IPS DF 19.7 (cell line): ENCODE measurements around the gene PDE4D.

Experiments
- DNase-seq: peaks from one replicate; pipeline ENCODE4 v3.0.0-alpha.2; 2013; ENCODE audit warnings: low read depth, low spot score

Gene PDE4D

DNA sequence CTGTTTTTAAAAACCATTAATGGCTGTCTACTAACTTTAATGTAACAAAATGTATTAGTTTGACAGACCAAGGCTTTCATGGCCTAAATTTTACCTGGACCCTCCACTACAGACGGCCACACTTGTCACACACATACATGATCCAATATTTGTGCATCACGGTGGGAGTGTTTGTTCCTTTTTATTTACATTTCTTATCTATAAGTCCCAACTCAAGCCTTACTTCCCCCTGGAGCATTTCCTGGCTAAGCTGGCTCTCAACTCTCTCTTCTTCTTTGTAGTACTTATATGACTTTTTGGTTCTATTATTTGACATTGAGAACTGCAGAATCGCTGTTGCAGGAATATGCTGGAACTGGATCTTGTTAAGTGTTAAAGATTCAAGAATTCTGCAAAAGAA, 776.2 kb downstream of the PDE4D start:
- DNase-seq, result no peak

GRCh38 chr5:59116231-59116865, 777.2 kb downstream of the PDE4D start:
- DNase-seq, result no peak

- no peak for DNase-seq
These were observed 778.2 kb downstream of the PDE4D start for GRCh38 chr5:59115345-59115744.

DNA sequence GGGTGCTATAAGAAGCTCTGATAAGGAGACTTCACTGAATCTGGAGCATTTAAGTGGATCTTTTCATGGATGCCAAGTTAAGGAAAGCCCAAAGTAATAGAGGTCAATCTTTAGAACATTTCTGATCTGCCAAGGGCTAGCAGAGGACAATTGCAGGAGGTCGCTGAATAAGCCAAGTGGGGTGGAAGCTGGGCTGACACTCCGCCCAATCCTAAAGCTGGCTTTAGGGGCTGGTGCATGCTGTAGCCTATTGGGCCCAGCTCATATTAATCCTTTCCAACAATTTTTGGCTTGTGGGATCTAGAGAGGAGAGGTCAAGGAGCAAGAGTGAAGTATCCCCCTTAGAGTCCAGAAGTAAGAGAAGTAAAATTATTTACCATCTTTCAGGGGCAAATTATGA, 784.1 kb downstream of the PDE4D start:
- DNase-seq, result no peak

DNA sequence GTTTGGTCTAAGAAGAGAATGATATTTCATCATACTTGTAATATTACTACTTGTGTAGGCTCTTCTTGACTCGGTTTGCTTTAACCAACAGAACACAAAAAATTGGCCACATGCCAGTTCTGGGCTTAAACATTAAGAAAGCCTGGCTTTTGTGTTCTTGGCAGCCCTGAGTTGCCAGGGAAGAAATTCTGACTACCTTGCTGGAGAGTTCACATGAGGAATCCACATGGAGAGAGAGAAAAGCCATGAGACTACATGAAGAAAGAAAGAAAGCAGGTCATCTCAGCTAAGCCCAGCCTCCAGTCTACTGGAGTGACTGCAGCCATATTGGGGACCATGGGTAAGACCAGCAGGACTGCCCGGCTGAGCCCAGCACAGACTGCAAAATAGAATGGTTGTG, 785.8 kb downstream of the PDE4D start:
- no peak for DNase-seq

DNA sequence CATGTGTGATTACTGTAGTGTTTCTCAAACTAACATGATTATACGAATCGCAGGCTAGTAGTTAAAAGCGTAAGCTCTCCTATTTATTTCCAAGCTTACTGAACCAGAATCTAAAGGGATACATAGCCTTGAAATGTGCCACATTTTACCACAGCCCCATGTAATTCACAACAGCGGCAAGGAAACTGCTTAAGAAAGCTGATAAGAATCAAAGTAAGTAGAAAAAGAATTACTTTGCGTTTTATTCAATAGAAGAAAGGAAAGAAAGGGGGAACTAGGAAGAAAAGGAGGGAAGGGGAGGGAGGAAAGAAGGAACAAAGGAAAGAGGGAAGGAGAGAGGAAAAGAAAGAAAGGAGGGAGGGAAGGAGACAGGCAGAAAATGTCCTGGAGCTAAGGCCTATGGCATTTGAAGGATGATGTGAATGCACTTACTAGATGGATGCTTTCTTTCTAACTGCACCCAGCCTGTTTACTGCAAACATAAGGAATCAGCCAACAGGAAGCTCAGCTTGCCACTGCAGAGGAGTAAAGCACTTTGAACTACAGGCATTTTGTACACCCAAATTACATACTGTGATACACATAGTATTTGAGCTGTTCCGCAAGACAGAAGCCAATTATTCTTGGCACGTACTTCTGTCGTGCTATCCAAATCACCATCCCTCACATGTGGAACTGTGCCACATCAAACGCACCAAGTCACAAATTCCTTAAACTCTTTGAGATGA, 789.0 kb downstream of the PDE4D start:
- DNase-seq, result no peak

- no peak for DNase-seq
These were observed 790.2 kb downstream of the PDE4D start for GRCh38 chr5:59103303-59103702.

DNA sequence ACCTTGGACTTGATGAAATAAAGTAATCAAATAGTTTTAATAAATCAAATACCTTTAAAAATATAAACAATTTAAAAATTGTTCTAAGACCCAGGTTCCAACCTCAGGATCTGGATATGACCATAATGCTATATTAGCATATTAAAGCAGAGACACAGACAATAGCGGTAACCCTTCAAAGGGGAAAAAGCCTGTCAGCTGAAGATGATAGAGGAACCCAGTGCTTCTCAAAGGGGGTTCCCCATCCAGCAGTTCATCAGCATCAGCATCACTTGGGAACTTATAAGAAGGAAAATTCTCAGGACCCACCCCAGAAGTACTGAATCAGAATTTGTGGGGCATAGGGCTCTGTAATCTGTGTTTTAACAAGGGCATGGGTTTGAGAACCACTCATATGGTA, 791.1 kb downstream of the PDE4D start:
- no peak for DNase-seq

- DNase-seq, result no peak
These were observed 792.7 kb downstream of the PDE4D start for GRCh38 chr5:59100875-59101274.

GRCh38 chr5:59099995-59100345, 793.6 kb downstream of the PDE4D start:
- DNase-seq, result no peak

DNA sequence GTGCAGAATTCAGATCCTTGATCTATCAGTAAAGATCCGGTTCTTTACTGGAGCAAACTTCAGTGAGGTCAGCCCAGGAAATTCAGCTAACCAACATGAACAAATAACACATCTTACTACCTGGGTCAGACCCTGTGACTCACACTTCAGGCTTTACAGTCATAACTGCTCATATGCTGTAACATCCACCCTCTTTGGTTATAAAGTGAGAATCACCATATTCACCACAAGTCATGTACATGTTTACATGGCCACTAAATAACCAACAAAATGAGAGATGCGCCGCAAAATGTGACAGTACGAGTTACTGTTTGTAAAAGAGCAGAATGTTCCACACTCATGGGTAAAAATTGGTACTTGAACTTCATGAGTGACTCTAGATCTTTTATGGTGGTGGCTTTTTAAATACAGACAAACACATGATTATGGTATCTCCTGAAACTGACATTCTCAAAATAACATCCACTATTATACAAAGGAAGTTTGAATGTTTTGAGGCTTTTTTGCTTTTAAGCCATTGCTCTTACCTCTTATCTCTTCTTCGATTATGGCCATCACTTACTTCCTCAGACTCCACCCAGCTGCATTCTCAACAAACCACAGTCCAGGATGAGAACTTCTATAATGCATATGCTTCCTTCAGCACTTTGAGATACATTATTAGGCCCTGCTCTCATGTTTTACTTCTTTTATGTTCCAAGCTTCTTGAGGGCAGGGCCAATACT, 794.1 kb downstream of the PDE4D start:
- no peak for DNase-seq

GRCh38 chr5:59098743-59099142, 794.8 kb downstream of the PDE4D start:
- DNase-seq, result no peak

DNA sequence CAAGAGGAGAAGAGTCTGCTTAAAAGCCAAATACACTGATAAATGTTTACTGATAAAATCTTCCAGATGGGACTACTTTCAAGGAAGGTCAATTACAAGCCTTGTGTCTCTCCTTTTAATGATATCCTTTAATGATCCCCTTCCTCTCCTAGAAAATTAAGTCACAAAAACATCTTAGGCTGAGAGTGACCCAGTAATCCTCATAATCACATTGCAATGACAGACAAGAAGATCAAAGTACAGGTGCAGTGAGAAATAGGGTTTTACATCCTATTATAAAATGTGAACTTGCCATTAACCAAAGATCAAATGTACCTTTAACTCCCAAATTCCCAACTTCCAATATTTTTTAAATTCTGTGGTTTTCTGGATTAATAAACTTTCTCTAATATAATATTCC, 795.8 kb downstream of the PDE4D start:
- DNase-seq, result no peak

GRCh38 chr5:59097116-59097515, 796.4 kb downstream of the PDE4D start:
- no peak for DNase-seq

DNA sequence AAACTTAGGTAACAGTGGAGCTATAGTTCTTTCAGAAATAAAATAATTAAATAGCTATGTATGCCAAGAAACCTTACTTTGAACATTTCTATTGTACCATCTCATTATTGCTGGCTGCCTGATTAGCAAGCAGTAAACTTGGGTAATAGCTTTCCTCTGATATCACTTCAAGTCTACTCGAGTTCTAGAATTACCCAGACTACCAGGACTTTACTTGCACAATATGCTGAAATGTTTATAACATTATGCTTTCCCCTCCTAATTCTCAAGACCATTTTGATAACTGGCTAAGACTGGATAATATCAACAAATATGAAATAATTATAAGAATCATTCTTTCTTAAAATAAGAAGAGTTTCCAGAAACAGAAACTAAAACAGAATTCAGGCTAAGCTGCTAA, 798.0 kb downstream of the PDE4D start:
- no peak for DNase-seq

DNA sequence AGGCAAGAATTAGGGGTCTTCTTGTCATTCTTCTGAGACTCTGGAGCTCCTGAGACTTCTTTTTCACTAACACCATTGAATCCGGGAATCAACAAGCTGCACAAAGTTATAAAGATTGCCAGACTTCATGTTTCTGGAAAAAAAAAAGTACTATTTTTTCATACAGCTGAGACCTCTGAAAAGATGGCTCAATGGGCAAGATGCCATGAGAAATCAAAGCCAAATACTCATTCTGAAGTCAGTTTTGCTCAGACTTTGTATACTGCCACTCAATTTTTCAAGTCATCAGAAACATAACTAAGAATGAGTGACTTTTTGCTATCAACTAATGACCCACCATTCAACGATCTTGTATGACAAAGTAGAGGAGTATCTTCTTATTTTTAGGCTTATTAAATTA, 798.7 kb downstream of the PDE4D start:
- DNase-seq, result no peak

DNA sequence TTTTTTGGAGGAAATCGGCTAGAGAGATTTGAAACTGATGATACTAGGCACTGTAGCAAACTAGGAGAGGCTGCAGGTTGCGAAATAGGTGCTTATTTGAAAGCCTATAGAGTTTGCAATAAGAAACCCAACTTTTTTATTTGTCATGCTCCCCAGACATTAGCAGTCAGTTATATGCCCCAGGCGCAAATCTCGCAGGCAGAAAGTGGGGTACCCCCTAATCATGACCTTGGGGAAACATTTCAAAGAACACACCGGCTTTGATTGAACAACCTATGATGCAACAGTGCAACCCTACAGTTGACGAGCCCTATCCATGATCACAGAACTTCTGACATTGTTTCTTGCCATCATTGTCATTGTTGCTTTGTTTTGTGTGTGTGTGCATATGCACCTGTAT, 800.2 kb downstream of the PDE4D start:
- no peak for DNase-seq

- DNase-seq, result no peak
These were observed 800.8 kb downstream of the PDE4D start for GRCh38 chr5:59092758-59093157.

DNA sequence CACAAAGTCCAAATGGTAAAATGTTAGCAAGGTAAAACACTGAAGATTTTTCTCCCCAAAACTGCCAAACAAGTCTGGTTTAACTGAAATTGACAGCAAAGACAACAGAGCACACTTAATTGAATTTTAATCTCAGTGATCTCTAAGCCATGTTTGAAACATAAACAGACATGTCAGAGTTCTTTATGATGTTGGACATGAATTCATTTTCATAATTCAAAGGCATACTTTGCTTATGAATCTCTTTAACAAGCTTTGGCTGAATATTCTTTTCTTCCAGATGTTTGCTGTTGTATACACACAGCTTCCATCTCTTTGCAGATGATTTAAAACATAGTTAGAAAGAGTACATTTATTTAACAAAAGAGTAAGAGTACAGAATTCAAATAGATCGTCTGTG, 801.6 kb downstream of the PDE4D start:
- DNase-seq, result no peak

- DNase-seq, result no peak
These were observed 803.2 kb downstream of the PDE4D start for GRCh38 chr5:59090323-59090722.

GRCh38 chr5:59089767-59090166, 803.8 kb downstream of the PDE4D start:
- no peak for DNase-seq

DNA sequence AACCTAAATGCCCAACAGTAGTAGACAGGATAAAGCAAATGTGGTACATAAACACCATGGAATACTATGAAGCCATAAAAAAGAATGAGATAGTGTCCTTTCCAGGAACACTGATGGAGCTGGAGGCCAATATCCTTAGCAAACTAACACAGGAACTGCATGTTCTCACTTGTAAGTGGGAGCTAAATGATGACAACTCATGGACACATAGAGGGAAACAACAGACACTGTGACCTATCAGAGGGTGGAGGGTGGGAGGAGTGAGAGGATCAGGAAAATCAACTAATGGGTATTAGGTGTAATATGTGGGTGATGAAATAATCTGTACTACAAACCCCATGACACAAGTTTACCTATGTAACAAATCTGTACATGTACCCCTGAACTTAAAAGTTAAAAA, 805.0 kb downstream of the PDE4D start:
- no peak for DNase-seq

- DNase-seq, result no peak
These were observed 807.5 kb downstream of the PDE4D start for GRCh38 chr5:59086024-59086423.
